ENCODE data around the gene FNDC3B.

Gene FNDC3B

GRCh38 chr3:172074032-172074431, 34.7 kb downstream of the FNDC3B start:
- Histone ChIP-seq H3K79me2 (ENCODE audit: insufficient read depth, low read length) (peaks cover 33% of the 10 kb centered on the region; the same call in 1 of the 2 replicates), H3K9me2 (replicated peaks; ENCODE audit: low read depth, low read length) (no peaks in the 10 kb centered on the region), H3K36me3 (ENCODE audit: insufficient read depth, low read length) (peaks cover 6% of the 10 kb centered on the region; the same call in 1 of the 2 replicates), H3K9me3 (ENCODE audit: insufficient read depth, low read depth, low read length) (no peaks in the 10 kb centered on the region), H3K4me1 (ENCODE audit: insufficient read depth, low read length, poor library complexity, severe bottlenecking) (no peaks in the 10 kb centered on the region), H3K4me2 (ENCODE audit: low read depth, low read length, poor library complexity, severe bottlenecking) (no peak overlapping the region), H3F3A (ENCODE audit: low read depth) (no peaks in the 10 kb centered on the region), H4K20me1 (ENCODE audit: insufficient read depth, low read length, poor library complexity, severe bottlenecking) (no peaks in the 10 kb centered on the region), H2AFZ (ENCODE audit: low read length) (no peak overlapping the region), H3K27me3 (ENCODE audit: insufficient read depth, low read length, poor library complexity, severe bottlenecking) (no peaks in the 10 kb centered on the region), H3K4me3 (ENCODE audit: low read length, poor library complexity, severe bottlenecking) (no peak overlapping the region), H3K9ac (ENCODE audit: low read depth, low read length, poor library complexity, severe bottlenecking) (no peak overlapping the region)
- no peak for TF ChIP-seq EZH2phosphoT487 (IDR thresholded peaks at IDR 0.05; ENCODE audit: borderline replicate concordance)
- TF ChIP-seq CTCF (conservative IDR thresholded peaks at IDR 0.05; ENCODE audit: low read length), result no peak

GRCh38 chr3:172074586-172074985, 35.2 kb downstream of the FNDC3B start:
- no peak overlapping the region for H3K9ac ChIP-seq (ENCODE audit: low read depth, low read length, poor library complexity, severe bottlenecking)
- H3K27me3 ChIP-seq (ENCODE audit: insufficient read depth, low read length, poor library complexity, severe bottlenecking), result no peaks in the 10 kb centered on the region
- peaks cover 32% of the 10 kb centered on the region; the same call in 1 of the 2 replicates for H3K79me2 ChIP-seq (ENCODE audit: insufficient read depth, low read length)
- H3K9me2 ChIP-seq (replicated peaks; ENCODE audit: low read depth, low read length), result no peaks in the 10 kb centered on the region
- peaks cover 6% of the 10 kb centered on the region; the same call in 1 of the 2 replicates for H3K36me3 ChIP-seq (ENCODE audit: insufficient read depth, low read length)
- no peak overlapping the region for H2AFZ ChIP-seq (ENCODE audit: low read length)
- H3K4me1 ChIP-seq (ENCODE audit: insufficient read depth, low read length, poor library complexity, severe bottlenecking), result no peaks in the 10 kb centered on the region
- no peaks in the 10 kb centered on the region for H4K20me1 ChIP-seq (ENCODE audit: insufficient read depth, low read length, poor library complexity, severe bottlenecking)
- H3K9me3 ChIP-seq (ENCODE audit: insufficient read depth, low read depth, low read length), result no peaks in the 10 kb centered on the region
- H3F3A ChIP-seq (ENCODE audit: low read depth), result no peaks in the 10 kb centered on the region
- TF ChIP-seq CTCF (conservative IDR thresholded peaks at IDR 0.05; ENCODE audit: low read length) (no peak), EZH2phosphoT487 (IDR thresholded peaks at IDR 0.05; ENCODE audit: borderline replicate concordance) (no peak)
- H3K4me2 ChIP-seq (ENCODE audit: low read depth, low read length, poor library complexity, severe bottlenecking), result no peak overlapping the region
- H3K4me3 ChIP-seq (ENCODE audit: low read length, poor library complexity, severe bottlenecking), result no peak overlapping the region

- Histone ChIP-seq H3K9me2 (replicated peaks; ENCODE audit: low read depth, low read length) (no peaks in the 10 kb centered on the region), H3K4me1 (ENCODE audit: insufficient read depth, low read length, poor library complexity, severe bottlenecking) (no peaks in the 10 kb centered on the region), H2AFZ (ENCODE audit: low read length) (no peak overlapping the region), H3K27me3 (ENCODE audit: insufficient read depth, low read length, poor library complexity, severe bottlenecking) (no peaks in the 10 kb centered on the region), H4K20me1 (ENCODE audit: insufficient read depth, low read length, poor library complexity, severe bottlenecking) (peaks cover 3% of the 10 kb centered on the region), H3K9ac (ENCODE audit: low read depth, low read length, poor library complexity, severe bottlenecking) (no peak overlapping the region), H3K4me3 (ENCODE audit: low read length, poor library complexity, severe bottlenecking) (no peak overlapping the region), H3K36me3 (ENCODE audit: insufficient read depth, low read length) (peaks cover 6% of the 10 kb centered on the region; the same call in 1 of the 2 replicates), H3K79me2 (ENCODE audit: insufficient read depth, low read length) (peaks cover 27% of the 10 kb centered on the region; the same call in 1 of the 2 replicates), H3F3A (ENCODE audit: low read depth) (no peaks in the 10 kb centered on the region), H3K9me3 (ENCODE audit: insufficient read depth, low read depth, low read length) (no peaks in the 10 kb centered on the region), H3K4me2 (ENCODE audit: low read depth, low read length, poor library complexity, severe bottlenecking) (no peak overlapping the region)
- TF ChIP-seq EZH2phosphoT487 (IDR thresholded peaks at IDR 0.05; ENCODE audit: borderline replicate concordance) (no peak), CTCF (conservative IDR thresholded peaks at IDR 0.05; ENCODE audit: low read length) (no peak)
Observed at GRCh38 chr3:172076212-172076611, 36.8 kb downstream of the FNDC3B start.

Data from Loucy (cell line).